Neural progenitor cell (in vitro differentiated cells): ENCODE results near the gene FBXL13. TPM values are rescaled to one million over a fixed set of nuclear protein-coding genes. Genes with fewer than 3 reads are reported as not detected.

Experiments
- DNase-seq: peaks from one replicate; pipeline ENCODE4 v3.0.0-alpha.2; 2016; ENCODE audit warnings: low spot score
- H2AFZ ChIP-seq: fragments of 200-600 bp; sonication (generic); replicated peaks from 2 replicates; pipeline ENCODE4 v1.6.1; 2016; ENCODE audit warnings: antibody characterized with exemption
- H3F3A ChIP-seq: fragments of 200-600 bp; sonication (generic); 2 replicates; pipeline ENCODE4 v1.6.1; 2016; ENCODE audit warnings: antibody characterized with exemption, low read depth
- H3K27ac ChIP-seq: fragments of 200-600 bp; sonication (generic); 2 replicates; pipeline ENCODE4 v1.5.1; 2016; ENCODE audit warnings: mild to moderate bottlenecking
- H3K27me3 ChIP-seq: fragments of 200-600 bp; sonication (generic); 2 replicates; pipeline ENCODE4 v1.6.1; 2016; ENCODE audit warnings: mild to moderate bottlenecking, moderate library complexity
- H3K36me3 ChIP-seq: fragments of 200-600 bp; sonication (generic); 2 replicates; pipeline ENCODE4 v1.5.1; 2016
- H3K4me1 ChIP-seq: fragments of 200-600 bp; sonication (generic); 2 replicates; pipeline ENCODE4 v1.6.1; 2016; ENCODE audit warnings: mixed run types
- H3K4me2 ChIP-seq: fragments of 200-600 bp; sonication (generic); 2 replicates; pipeline ENCODE4 v1.6.1; 2016
- H3K4me3 ChIP-seq: fragments of 200-600 bp; sonication (generic); 2 replicates; pipeline ENCODE4 v1.5.1; 2016
- H3K79me2 ChIP-seq: fragments of 200-600 bp; sonication (generic); 2 replicates; pipeline ENCODE4 v1.6.1; 2016; ENCODE audit warnings: low read depth
- H3K9ac ChIP-seq: fragments of 200-600 bp; sonication (generic); 2 replicates; pipeline ENCODE4 v1.6.1; 2016
- H3K9me3 ChIP-seq: fragments of 200-600 bp; sonication (generic); 2 replicates; pipeline ENCODE4 v1.5.1; 2016; ENCODE audit warnings: low read depth
- H4K20me1 ChIP-seq: fragments of 200-600 bp; sonication (generic); 2 replicates; pipeline ENCODE4 v1.6.1; 2016; ENCODE audit warnings: low read depth
- H3K27ac Mint-ChIP-seq: 3 replicates; pipeline ENCODE4 v1.8.0; 2021; ENCODE audit warnings: mixed read lengths
- H3K27me3 Mint-ChIP-seq: 2 replicates; pipeline ENCODE4 v1.8.0; 2022; ENCODE audit warnings: low read depth, mild to moderate bottlenecking, inconsistent platforms, moderate library complexity, mixed read lengths; ENCODE audit not compliant: insufficient read depth
- H3K36me3 Mint-ChIP-seq: 3 replicates; pipeline ENCODE4 v1.8.0; 2021; ENCODE audit warnings: mixed read lengths
- H3K4me1 Mint-ChIP-seq: 3 replicates; pipeline ENCODE4 v1.8.0; 2021; ENCODE audit warnings: mixed read lengths
- H3K4me3 Mint-ChIP-seq: 3 replicates; pipeline ENCODE4 v1.8.0; 2021; ENCODE audit warnings: mild to moderate bottlenecking, moderate library complexity, mixed read lengths
- H3K9me3 Mint-ChIP-seq: 3 replicates; pipeline ENCODE4 v1.8.0; 2020; ENCODE audit warnings: mixed read lengths
- CTCF ChIP-seq: fragments of 200-600 bp; sonication (generic); IDR thresholded peaks from 2 replicates; pipeline ENCODE4 v1.5.1; 2017; ENCODE audit warnings: antibody characterized with exemption, mild to moderate bottlenecking
- EZH2 ChIP-seq: fragments of 200-600 bp; sonication (generic); IDR thresholded peaks from 2 replicates; pipeline ENCODE4 v1.6.1; 2017; ENCODE audit warnings: antibody characterized with exemption, mild to moderate bottlenecking, moderate library complexity
- EZH2phosphoT487 ChIP-seq: fragments of 200-600 bp; sonication (generic); IDR thresholded peaks from 2 replicates; pipeline ENCODE4 v1.6.1; 2017; ENCODE audit warnings: antibody characterized with exemption
- total RNA-seq: library from RNA; depleted of rRNA; stranded (reverse); fragments of >200 nt; gene quantifications from 2 replicates; pipeline ENCODE4 v1.2.3, GENCODE V29; 2015; ENCODE audit warnings: low replicate concordance

The FBXL13 gene
- total RNA-seq, 1 donor from 2014 or later: 8.2 TPM

DNA sequence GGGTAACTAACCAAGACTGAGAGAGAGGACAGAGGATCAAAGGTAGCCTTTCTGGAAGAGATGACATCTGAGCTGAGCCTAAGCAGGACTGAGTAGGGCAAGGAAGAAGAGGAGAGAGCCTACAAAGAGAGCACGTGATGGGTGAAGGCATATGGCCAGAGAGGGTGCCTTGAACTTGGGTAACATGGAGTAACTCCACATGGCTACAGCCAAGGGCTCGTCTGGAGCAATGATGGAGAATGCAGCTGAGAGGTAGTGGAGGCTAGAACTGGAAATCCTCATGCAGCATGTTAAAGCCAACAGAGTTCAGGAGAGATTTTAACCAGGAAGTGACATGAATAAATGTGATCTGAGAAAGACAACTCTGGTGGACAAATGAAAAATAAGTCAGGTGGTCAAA is 84.0 kb downstream of the FBXL13 start:
- Mint-ChIP-seq H3K27ac (no peak overlapping the region), H3K36me3 (no peaks in the 10 kb centered on the region), H3K4me3 (no peak overlapping the region), H3K4me1 (no peaks in the 10 kb centered on the region), H3K9me3 (no peaks in the 10 kb centered on the region), H3K27me3 (peaks cover 2% of the 10 kb centered on the region)
- no peaks in the 10 kb centered on the region for H3K4me1 ChIP-seq
- no peaks in the 10 kb centered on the region for H3F3A ChIP-seq
- no peaks in the 10 kb centered on the region for H3K79me2 ChIP-seq
- no peak for DNase-seq
- H3K4me2 ChIP-seq: no peak overlapping the region
- no peaks in the 10 kb centered on the region for H3K27me3 ChIP-seq
- H3K36me3 ChIP-seq: no peaks in the 10 kb centered on the region
- TF ChIP-seq EZH2 (no peak), EZH2phosphoT487 (no peak)
- no peaks in the 10 kb centered on the region for H4K20me1 ChIP-seq
- no peak overlapping the region for H3K9ac ChIP-seq
- no peaks in the 10 kb centered on the region for H3K9me3 ChIP-seq
- H3K4me3 ChIP-seq: no peak overlapping the region
- no peak overlapping the region for H2AFZ ChIP-seq
- no peak overlapping the region for H3K27ac ChIP-seq

DNA sequence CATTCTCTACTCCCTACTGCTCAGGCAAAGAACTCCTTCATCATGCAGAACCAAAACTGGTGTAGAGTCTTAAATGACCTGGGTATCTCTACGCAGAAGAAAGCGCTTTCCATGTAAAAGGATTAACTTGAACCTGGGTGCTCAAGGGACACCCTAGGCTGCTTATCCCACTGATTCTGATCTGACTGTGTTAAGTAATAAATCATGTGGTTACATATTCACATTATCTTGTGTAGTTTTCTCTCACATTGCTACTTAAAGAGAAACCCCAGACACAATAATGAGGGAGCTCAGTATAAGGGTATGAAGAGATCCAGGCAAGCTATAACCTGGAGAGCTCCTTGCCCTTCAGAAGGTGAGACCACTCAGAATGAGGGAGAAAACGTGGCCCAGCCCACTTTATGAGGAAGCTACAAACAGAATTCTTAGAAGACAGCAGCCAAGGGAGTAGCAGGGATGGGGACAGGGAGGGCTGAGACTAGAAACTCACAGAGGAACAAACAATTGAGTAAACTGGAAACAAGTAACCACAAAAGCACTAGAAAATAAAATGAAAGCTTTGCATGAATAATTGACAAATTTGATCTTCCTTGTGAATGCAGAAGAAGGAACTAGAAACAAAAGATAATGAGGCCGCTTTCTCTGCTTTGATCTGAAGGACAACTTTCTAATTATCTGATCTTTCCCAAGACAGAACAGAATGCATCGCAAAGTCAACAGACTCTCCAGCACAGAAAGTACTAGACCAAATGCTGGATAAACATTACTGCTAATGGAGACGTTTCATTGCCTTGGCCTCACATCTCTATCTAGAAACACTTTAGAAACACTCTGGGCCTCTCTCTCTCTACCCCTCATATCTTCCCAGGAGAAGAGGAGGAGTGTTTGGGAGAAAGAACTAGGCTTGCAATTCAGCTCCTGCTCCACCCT is 85.7 kb downstream of the FBXL13 start:
- Histone ChIP-seq H2AFZ (no peak overlapping the region), H3K36me3 (no peaks in the 10 kb centered on the region), H3K79me2 (no peaks in the 10 kb centered on the region), H3K4me2 (no peak overlapping the region), H3K9me3 (no peaks in the 10 kb centered on the region), H3K27ac (no peak overlapping the region), H3K4me3 (no peak overlapping the region), H3K27me3 (no peaks in the 10 kb centered on the region), H4K20me1 (no peaks in the 10 kb centered on the region), H3F3A (no peaks in the 10 kb centered on the region), H3K4me1 (no peaks in the 10 kb centered on the region), H3K9ac (no peak overlapping the region)
- H3K4me1 Mint-ChIP-seq: no peaks in the 10 kb centered on the region
- no peak for DNase-seq
- H3K9me3 Mint-ChIP-seq: no peaks in the 10 kb centered on the region
- H3K4me3 Mint-ChIP-seq: no peak overlapping the region
- H3K36me3 Mint-ChIP-seq: no peaks in the 10 kb centered on the region
- H3K27me3 Mint-ChIP-seq: no peaks in the 10 kb centered on the region
- H3K27ac Mint-ChIP-seq: no peak overlapping the region
- TF ChIP-seq EZH2 (no peak), EZH2phosphoT487 (no peak), CTCF (no peak)

- H4K20me1 ChIP-seq: no peaks in the 10 kb centered on the region
- Mint-ChIP-seq H3K36me3 (no peaks in the 10 kb centered on the region), H3K4me1 (no peaks in the 10 kb centered on the region), H3K27ac (no peak overlapping the region), H3K4me3 (no peak overlapping the region), H3K9me3 (no peaks in the 10 kb centered on the region), H3K27me3 (no peaks in the 10 kb centered on the region)
- H3F3A ChIP-seq: no peaks in the 10 kb centered on the region
- no peak for DNase-seq
- no peaks in the 10 kb centered on the region for H3K36me3 ChIP-seq
- TF ChIP-seq EZH2: no peak
- no peak for TF ChIP-seq CTCF
- no peak for TF ChIP-seq EZH2phosphoT487
- H3K4me1 ChIP-seq: no peaks in the 10 kb centered on the region
- no peak overlapping the region for H3K4me2 ChIP-seq
- H3K27ac ChIP-seq: no peak overlapping the region
- H3K9me3 ChIP-seq: no peaks in the 10 kb centered on the region
- no peak overlapping the region for H3K9ac ChIP-seq
- H2AFZ ChIP-seq: no peak overlapping the region
- H3K4me3 ChIP-seq: no peak overlapping the region
- no peaks in the 10 kb centered on the region for H3K79me2 ChIP-seq
- H3K27me3 ChIP-seq: no peaks in the 10 kb centered on the region
Observed at GRCh38 chr7:102988088-102988487, 86.5 kb downstream of the FBXL13 start.

- H3K4me1 ChIP-seq: no peaks in the 10 kb centered on the region
- TF ChIP-seq EZH2phosphoT487 (no peak), EZH2 (no peak), CTCF (no peak)
- no peaks in the 10 kb centered on the region for H3K9me3 ChIP-seq
- H3K4me2 ChIP-seq: no peak overlapping the region
- no peaks in the 10 kb centered on the region for H3K9me3 Mint-ChIP-seq
- H2AFZ ChIP-seq: no peak overlapping the region
- no peak overlapping the region for H3K4me3 ChIP-seq
- no peak overlapping the region for H3K4me3 Mint-ChIP-seq
- H3K27ac Mint-ChIP-seq: no peak overlapping the region
- H3K9ac ChIP-seq: no peak overlapping the region
- H3F3A ChIP-seq: no peaks in the 10 kb centered on the region
- H3K27me3 Mint-ChIP-seq: no peaks in the 10 kb centered on the region
- H3K4me1 Mint-ChIP-seq: no peaks in the 10 kb centered on the region
- H4K20me1 ChIP-seq: no peaks in the 10 kb centered on the region
- H3K36me3 ChIP-seq: no peaks in the 10 kb centered on the region
- H3K79me2 ChIP-seq: no peaks in the 10 kb centered on the region
- no peaks in the 10 kb centered on the region for H3K36me3 Mint-ChIP-seq
- no peaks in the 10 kb centered on the region for H3K27me3 ChIP-seq
- no peak overlapping the region for H3K27ac ChIP-seq
- DNase-seq: no peak
Observed at GRCh38 chr7:102985176-102985783, 89.3 kb downstream of the FBXL13 start.
